ENCODE results near the gene AKNAD1.

AKNAD1 gene

GRCh38 chr1:108817016-108817415 lies 39.9 kb downstream of the AKNAD1 start:
- no peak for TF ChIP-seq ZFX (IDR thresholded peaks at IDR 0.05; ENCODE audit: borderline replicate concordance)
- no peak for TF ChIP-seq CTCF (IDR thresholded peaks at IDR 0.05)
- H3K27ac ChIP-seq = no peak overlapping the region

GRCh38 chr1:108816049-108816893 lies 40.6 kb downstream of the AKNAD1 start:
- no peak overlapping the region for H3K27ac ChIP-seq
- no peak for TF ChIP-seq ZFX (IDR thresholded peaks at IDR 0.05; ENCODE audit: borderline replicate concordance)
- no peak for TF ChIP-seq CTCF (IDR thresholded peaks at IDR 0.05)

GRCh38 chr1:108815566-108815965 lies 41.3 kb downstream of the AKNAD1 start:
- TF ChIP-seq CTCF (IDR thresholded peaks at IDR 0.05) (no peak), ZFX (IDR thresholded peaks at IDR 0.05; ENCODE audit: borderline replicate concordance) (no peak)
- no peak overlapping the region for H3K27ac ChIP-seq

- TF ChIP-seq CTCF (IDR thresholded peaks at IDR 0.05) = no peak
- no peak for TF ChIP-seq ZFX (IDR thresholded peaks at IDR 0.05; ENCODE audit: borderline replicate concordance)
- H3K27ac ChIP-seq = no peak overlapping the region
These were observed 42.4 kb downstream of the AKNAD1 start for GRCh38 chr1:108814343-108815125.

GRCh38 chr1:108813326-108813725 lies 43.6 kb downstream of the AKNAD1 start:
- no peak overlapping the region for H3K27ac ChIP-seq
- TF ChIP-seq CTCF (IDR thresholded peaks at IDR 0.05) = no peak

GRCh38 chr1:108811611-108812010 lies 45.3 kb downstream of the AKNAD1 start:
- TF ChIP-seq CTCF (IDR thresholded peaks at IDR 0.05) (no peak), ZFX (IDR thresholded peaks at IDR 0.05; ENCODE audit: borderline replicate concordance) (no peak)
- no peak overlapping the region for H3K27ac ChIP-seq

GRCh38 chr1:108808438-108808837 lies 48.5 kb downstream of the AKNAD1 start:
- no peak overlapping the region for H3K27ac ChIP-seq
- no peak for TF ChIP-seq ZFX (IDR thresholded peaks at IDR 0.05; ENCODE audit: borderline replicate concordance)
- no peak for TF ChIP-seq CTCF (IDR thresholded peaks at IDR 0.05)
